GM12878 (cell line): ENCODE data around the gene MAFB. TPM values are rescaled to one million over a fixed set of nuclear protein-coding genes. Genes with fewer than 3 reads are reported as not detected.

Source experiments
- ATAC-seq: fragments of 200-7000 bp; cut with Tn5 transposase; 3 replicates; pipeline ENCODE4 v1.9.1; 2020; ENCODE audit warnings: mild to moderate bottlenecking, moderate library complexity
- BruUV-seq: library from RNA; stranded (reverse); fragments of 400-500 nt; replicated peaks from 2 replicates; lab custom pipeline; 2021; lab: Mats Ljungman, UMichigan
- CTCF ChIA-PET: fragments of 300-600 bp; sonication (Branson Sonifier 250); formaldehyde crosslinking; extraction: SDS; loops from one replicate; lab custom pipeline; 2021; ENCODE audit warnings: inconsistent platforms; lab: Yijun Ruan, JAX
- POLR2A ChIA-PET: fragments of 350-600 bp; formaldehyde crosslinking; extraction: SDS; loops from one replicate; lab custom pipeline; 2021; ENCODE audit warnings: inconsistent platforms; lab: Charles Lee
- RAD21 ChIA-PET: fragments of 300-600 bp; sonication (Branson Sonifier 250); formaldehyde crosslinking; loops from one replicate; lab custom pipeline; 2023; ENCODE audit warnings: antibody characterized with exemption; ENCODE audit not compliant: unreplicated experiment; lab: Charles Lee
- SMC1A ChIA-PET: fragments of 300-600 bp; sonication (Branson Sonifier 250); formaldehyde crosslinking; loops from one replicate; lab custom pipeline; 2023; ENCODE audit not compliant: unreplicated experiment, uncharacterized antibody; lab: Charles Lee
- DNase-seq: peaks from one replicate; pipeline ENCODE4 v3.0.0-alpha.2; 2011; ENCODE audit warnings: low read depth, low spot score
- FAIRE-seq: peaks from 3 replicates; lab custom pipeline; 2011; peaks lifted over from hg19 to GRCh38; lab: Jason Lieb, UNC
- H2AFZ ChIP-seq: 2 replicates; pipeline ENCODE4 v1.6.0; 2011; ENCODE audit warnings: low read depth, low read length, control low read depth; ENCODE audit not compliant: control insufficient read depth
- H3K27ac ChIP-seq: 2 replicates; pipeline ENCODE4 v1.5.1; 2011; ENCODE audit warnings: control low read depth; ENCODE audit not compliant: control insufficient read depth, insufficient read depth
- H3K27me3 ChIP-seq, 2 experiments: replicated peaks in 1 of 2; 2 replicates each; pipeline versions ENCODE4 v1.6.0 to v1.6.1; 2011; ENCODE audit warnings: low read length in 1 of 2; ENCODE audit not compliant: control insufficient read depth in 2 of 2, insufficient read depth in 2 of 2
- H3K36me3 ChIP-seq, 2 experiments: 2 replicates each; pipeline ENCODE4 v1.5.1; 2011; ENCODE audit warnings: low read length in 1 of 2; ENCODE audit not compliant: control insufficient read depth in 2 of 2, insufficient read depth in 2 of 2
- H3K4me1 ChIP-seq: 2 replicates; pipeline ENCODE4 v1.6.1; 2011; ENCODE audit warnings: mild to moderate bottlenecking, low read length, moderate library complexity, mixed read lengths; ENCODE audit not compliant: control insufficient read depth, insufficient read depth
- H3K4me2 ChIP-seq: 2 replicates; pipeline ENCODE4 v1.6.0; 2011; ENCODE audit warnings: control low read depth; ENCODE audit not compliant: control insufficient read depth, insufficient read depth
- H3K4me3 ChIP-seq: fragments of 200-600 bp; sonication (generic); 2 replicates; pipeline ENCODE4 v1.5.1; 2016
- H3K79me2 ChIP-seq: 2 replicates; pipeline ENCODE4 v1.6.0; 2011; ENCODE audit warnings: low read length; ENCODE audit not compliant: control insufficient read depth, insufficient read depth
- H3K9ac ChIP-seq: 2 replicates; pipeline ENCODE4 v1.8.0; 2011; ENCODE audit warnings: low read length, control low read depth, mixed read lengths; ENCODE audit not compliant: control insufficient read depth, insufficient read depth
- H3K9me3 ChIP-seq: replicated peaks from 3 replicates; pipeline ENCODE4 v1.5.1; 2011; ENCODE audit warnings: mild to moderate bottlenecking, low read length; ENCODE audit not compliant: control insufficient read depth, insufficient read depth
- H4K20me1 ChIP-seq: 2 replicates; pipeline ENCODE4 v1.6.0; 2011; ENCODE audit not compliant: control insufficient read depth, insufficient read depth
- CHD4 ChIP-seq: fragments of 200-600 bp; sonication (generic); IDR thresholded peaks from 2 replicates; pipeline ENCODE4 v1.6.1; 2016; ENCODE audit warnings: mild to moderate bottlenecking
- EED ChIP-seq: sonication (generic); IDR thresholded peaks from 2 replicates; pipeline ENCODE4 v1.6.1; 2016; ENCODE audit warnings: antibody characterized with exemption, low read depth
- GABPA ChIP-seq: IDR thresholded peaks from 2 replicates; pipeline ENCODE4 v1.6.1; 2014; ENCODE audit warnings: antibody characterized with exemption, low read depth, mild to moderate bottlenecking, inconsistent platforms
- HCFC1 ChIP-seq: fragments of 150-350 bp; IDR thresholded peaks from 2 replicates; pipeline ENCODE4 v1.6.1; 2014; ENCODE audit warnings: low read length
- HDAC2 ChIP-seq: fragments of 200-600 bp; sonication (generic); IDR thresholded peaks from 2 replicates; pipeline ENCODE4 v1.6.1; 2017
- HDAC6 ChIP-seq: fragments of 200-600 bp; sonication (generic); IDR thresholded peaks from one replicate; pipeline ENCODE4 v1.8.0; 2017; ENCODE audit warnings: antibody characterized with exemption; ENCODE audit not compliant: unreplicated experiment
- IKZF1 ChIP-seq: fragments of 450-650 bp; conservative IDR thresholded peaks from 2 replicates; pipeline ENCODE4 v1.6.1; 2017; ENCODE audit warnings: antibody characterized with exemption, mild to moderate bottlenecking
- JUND ChIP-seq: IDR thresholded peaks from 2 replicates; pipeline ENCODE4 v1.6.1; 2012; ENCODE audit warnings: low read depth, mild to moderate bottlenecking, low read length, improper control_type of control experiment, moderate library complexity
- MEF2B ChIP-seq: fragments of 450-650 bp; IDR thresholded peaks from 2 replicates; pipeline ENCODE4 v1.6.1; 2018; ENCODE audit warnings: mild to moderate bottlenecking, moderate library complexity; ENCODE audit not compliant: partially characterized antibody, poor library complexity, severe bottlenecking
- NKRF ChIP-seq: fragments of 450-650 bp; conservative IDR thresholded peaks from 2 replicates; pipeline ENCODE4 v1.6.1; 2017; ENCODE audit warnings: mild to moderate bottlenecking, moderate library complexity
- RAD21 ChIP-seq: IDR thresholded peaks from 2 replicates; pipeline ENCODE4 v1.6.1; 2011; ENCODE audit warnings: mild to moderate bottlenecking, low read depth, low read length, moderate library complexity; ENCODE audit not compliant: insufficient read depth
- SREBF2 ChIP-seq: IDR thresholded peaks from 2 replicates; pipeline ENCODE4 v1.6.1; 2012; ENCODE audit warnings: mild to moderate bottlenecking, low read length
- STAT1 ChIP-seq: fragments of 450-650 bp; conservative IDR thresholded peaks from 2 replicates; pipeline ENCODE4 v1.6.1; 2014; ENCODE audit warnings: antibody characterized with exemption, mild to moderate bottlenecking
- SUZ12 ChIP-seq: fragments of 200-600 bp; sonication (generic); IDR thresholded peaks from one replicate; pipeline ENCODE4 v1.6.1; 2018; ENCODE audit warnings: antibody characterized with exemption, mild to moderate bottlenecking; ENCODE audit not compliant: unreplicated experiment
- USF2 ChIP-seq: IDR thresholded peaks from 2 replicates; pipeline ENCODE4 v1.6.1; 2011; ENCODE audit warnings: low read depth, low read length, improper control_type of control experiment, borderline replicate concordance
- ZNF384 ChIP-seq: IDR thresholded peaks from 2 replicates; pipeline ENCODE4 v1.6.1; 2012; ENCODE audit warnings: low read depth, mild to moderate bottlenecking, low read length, improper control_type of control experiment, borderline replicate concordance
- WGBS: methylation state at CpG from one replicate; pipeline ENCODE4 v1.1.6; 2016; ENCODE audit warnings: low lambda C conversion rate; ENCODE audit not compliant: insufficient replicate concordance, insufficient coverage; ENCODE audit errors: missing lambda C conversion rate; 5-methylcytosine and 5-hydroxymethylcytosine counted together
- in situ Hi-C: fragments of 300-500 bp; cut with MboI; formaldehyde crosslinking; loops from 9 replicates; pipeline ENCODE4 v1.14.3; 2018; ENCODE audit warnings: mixed read lengths
- intact Hi-C: fragments of 100-400 bp; cut with micrococcal nuclease; formaldehyde crosslinking; loops from one replicate; pipeline ENCODE4 v1.14.2; 2022; ENCODE audit not compliant: unreplicated experiment
- polyA plus RNA-seq, 11 experiments: library from polyadenylated mRNA; depleted of rRNA in 4 of 11; unstranded in 6 of 11; stranded (reverse) in 5 of 11; fragments of >200 nt; fragmentation: Nextera tagmentation in 4 of 11; fragmentation: Illumina TruSeq in 1 of 11; extraction: Ambion mirVana in 4 of 11; extraction: Trizol in 1 of 11; gene quantifications; 1 replicate in 1 of 11; 2 replicates in 10 of 11; pipeline versions ENCODE4 v1.2.1 to v1.2.3, GENCODE V29; 2011 to 2016; ENCODE audit warnings: inconsistent platforms in 2 of 11, missing spikeins in 2 of 11, low read depth in 1 of 11
- total RNA-seq, 4 experiments: library from RNA; depleted of rRNA in 3 of 4; stranded (reverse); fragments of >200 nt in 3 of 4; fragmentation: Illumina TruSeq in 1 of 4; extraction: Trizol in 1 of 4; gene quantifications; 2 replicates each; pipeline versions ENCODE4 v1.2.1 to v1.2.3, GENCODE V29; 2013 to 2021
- TF ChIP-seq, protein P1 (sequence below): IDR thresholded peaks from 2 replicates; pipeline ENCODE4 v1.6.1; 2012; ENCODE audit warnings: low read depth, low read length, improper control_type of control experiment
- TF ChIP-seq, protein P2 (sequence below): IDR thresholded peaks from 2 replicates; pipeline ENCODE4 v1.6.1; 2012; ENCODE audit warnings: low read length, inconsistent platforms
- TF ChIP-seq, protein P3 (sequence below): IDR thresholded peaks from 2 replicates; pipeline ENCODE4 v1.6.1; 2011; ENCODE audit warnings: borderline replicate concordance, low read depth, mild to moderate bottlenecking, moderate library complexity, mixed read lengths, low read length; ENCODE audit not compliant: insufficient read depth; ENCODE audit errors: extremely low read length

MAFB gene
- total and polyA plus RNA-seq, 10 of the 15 experiments (the other 5 are each of a cell fraction or from before 2014, with no cell fraction given), result 0.01 to 0.08 (median 0.01) TPM; not detected in 7

DNA sequence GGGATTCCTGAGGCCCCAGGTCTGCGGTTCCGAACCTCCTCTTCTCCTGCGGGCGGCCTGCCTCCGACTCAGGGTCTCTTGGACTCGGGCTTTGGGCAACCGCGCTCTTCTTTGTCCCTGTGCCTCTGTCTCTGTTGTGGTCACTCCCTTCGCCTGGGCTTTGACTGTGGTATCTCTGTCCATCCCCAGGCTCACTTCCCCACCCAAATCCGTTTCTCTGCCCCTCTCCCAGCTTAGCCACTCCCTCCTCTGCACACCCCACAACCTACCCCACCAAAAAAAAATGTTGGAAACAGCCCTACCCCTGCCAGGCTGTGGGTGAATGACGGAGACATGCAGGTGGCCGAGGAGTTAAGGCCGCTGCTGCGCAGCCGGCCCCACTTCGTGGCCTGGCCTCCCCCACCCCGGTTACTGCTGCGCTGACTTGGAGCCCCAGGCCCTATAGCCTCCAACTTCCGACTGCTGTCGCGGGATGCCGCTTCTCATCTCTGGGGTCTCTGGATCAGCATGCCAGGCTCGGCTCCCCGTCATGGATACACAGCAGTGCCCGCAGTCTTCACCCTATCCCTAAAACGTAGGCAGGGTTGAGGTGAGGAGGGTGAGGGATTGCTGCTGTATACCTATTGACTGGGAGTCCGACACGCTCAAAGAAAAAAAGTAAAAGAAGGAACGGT lies 2.7 kb upstream of the MAFB start:
- WGBS, result 34% methylated on average over 28 of the region's 29 CpGs
- FAIRE-seq (no peak), ATAC-seq (no peak), DNase-seq (no peak)
- Histone ChIP-seq H3K27me3 (peaks cover 14 to 29% of the 10 kb centered on the region in 2 experiments), H3K4me3 (no peak overlapping the region), H3K79me2 (no peaks in the 10 kb centered on the region), H3K9me3 (no peaks in the 10 kb centered on the region; the same call in 2 of the 3 replicates), H4K20me1 (no peaks in the 10 kb centered on the region), H3K4me2 (no peak overlapping the region), H2AFZ (no peak overlapping the region), H3K36me3 (no peaks in the 10 kb centered on the region), H3K27ac (no peak overlapping the region), H3K9ac (no peak overlapping the region), H3K4me1 (no peaks in the 10 kb centered on the region)
- in situ Hi-C loops (loop anchor here (5.0 to 10.0 kb wide), 2 partner anchors 804 to 1407 kb away; no protein-coding TSS in a partner anchor), intact Hi-C loops (no loop called here)
- no TSS peak for BruUV-seq
- ChIA-PET POLR2A (no interaction called here), SMC1A (no interaction called here), RAD21 (no interaction called here), CTCF (no interaction called here)
- TF ChIP-seq HDAC6 (no peak), IKZF1 (no peak), RAD21 (no peak), NKRF (no peak), GABPA (no peak), STAT1 (no peak), USF2 (no peak), ZNF384 (no peak), HDAC2 (no peak), JUND (no peak), CHD4 (no peak), SREBF2 (no peak), HCFC1 (no peak), SUZ12 (no peak), MEF2B (no peak), EED (no peak)
- TF ChIP-seq, protein P1, sequence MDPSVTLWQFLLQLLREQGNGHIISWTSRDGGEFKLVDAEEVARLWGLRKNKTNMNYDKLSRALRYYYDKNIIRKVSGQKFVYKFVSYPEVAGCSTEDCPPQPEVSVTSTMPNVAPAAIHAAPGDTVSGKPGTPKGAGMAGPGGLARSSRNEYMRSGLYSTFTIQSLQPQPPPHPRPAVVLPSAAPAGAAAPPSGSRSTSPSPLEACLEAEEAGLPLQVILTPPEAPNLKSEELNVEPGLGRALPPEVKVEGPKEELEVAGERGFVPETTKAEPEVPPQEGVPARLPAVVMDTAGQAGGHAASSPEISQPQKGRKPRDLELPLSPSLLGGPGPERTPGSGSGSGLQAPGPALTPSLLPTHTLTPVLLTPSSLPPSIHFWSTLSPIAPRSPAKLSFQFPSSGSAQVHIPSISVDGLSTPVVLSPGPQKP, result no peak
- TF ChIP-seq, protein P2, sequence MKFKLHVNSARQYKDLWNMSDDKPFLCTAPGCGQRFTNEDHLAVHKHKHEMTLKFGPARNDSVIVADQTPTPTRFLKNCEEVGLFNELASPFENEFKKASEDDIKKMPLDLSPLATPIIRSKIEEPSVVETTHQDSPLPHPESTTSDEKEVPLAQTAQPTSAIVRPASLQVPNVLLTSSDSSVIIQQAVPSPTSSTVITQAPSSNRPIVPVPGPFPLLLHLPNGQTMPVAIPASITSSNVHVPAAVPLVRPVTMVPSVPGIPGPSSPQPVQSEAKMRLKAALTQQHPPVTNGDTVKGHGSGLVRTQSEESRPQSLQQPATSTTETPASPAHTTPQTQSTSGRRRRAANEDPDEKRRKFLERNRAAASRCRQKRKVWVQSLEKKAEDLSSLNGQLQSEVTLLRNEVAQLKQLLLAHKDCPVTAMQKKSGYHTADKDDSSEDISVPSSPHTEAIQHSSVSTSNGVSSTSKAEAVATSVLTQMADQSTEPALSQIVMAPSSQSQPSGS, result no peak
- TF ChIP-seq, protein P3, sequence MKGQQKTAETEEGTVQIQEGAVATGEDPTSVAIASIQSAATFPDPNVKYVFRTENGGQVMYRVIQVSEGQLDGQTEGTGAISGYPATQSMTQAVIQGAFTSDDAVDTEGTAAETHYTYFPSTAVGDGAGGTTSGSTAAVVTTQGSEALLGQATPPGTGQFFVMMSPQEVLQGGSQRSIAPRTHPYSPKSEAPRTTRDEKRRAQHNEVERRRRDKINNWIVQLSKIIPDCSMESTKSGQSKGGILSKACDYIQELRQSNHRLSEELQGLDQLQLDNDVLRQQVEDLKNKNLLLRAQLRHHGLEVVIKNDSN, result no peak
